Liver (tissue), 9 donors: ENCODE measurements around the gene ATP5IF1. TPM values are rescaled to one million over a fixed set of nuclear protein-coding genes. Genes with fewer than 3 reads are reported as not detected.

Source experiments
- DNase-seq: peaks from one replicate; pipeline ENCODE4 v3.0.0-alpha.2; 2017; ENCODE audit warnings: low spot score
- H3K27ac ChIP-seq, 2 donors: one replicate each; pipeline ENCODE4 v1.7.0; 2013; ENCODE audit warnings: inconsistent platforms in 2 of 2, low read length in 2 of 2, control low read depth in 1 of 2, low read depth in 1 of 2, mild to moderate bottlenecking in 1 of 2
- H3K27me3 ChIP-seq, 4 donors: one replicate each; pipeline versions ENCODE4 v1.6.1 to v1.7.0; 2013; ENCODE audit warnings: low read length in 3 of 4, inconsistent platforms in 1 of 4, mild to moderate bottlenecking in 1 of 4, moderate library complexity in 1 of 4; ENCODE audit not compliant: control insufficient read depth in 4 of 4, insufficient read depth in 4 of 4
- H3K36me3 ChIP-seq, 4 donors: one replicate each; pipeline versions ENCODE4 v1.6.1 to v1.7.0; 2013; ENCODE audit warnings: low read length in 3 of 4, mild to moderate bottlenecking in 3 of 4, low read depth in 1 of 4, moderate library complexity in 1 of 4; ENCODE audit not compliant: control insufficient read depth in 4 of 4, insufficient read depth in 3 of 4
- H3K4me1 ChIP-seq, 4 donors: one replicate each; pipeline versions ENCODE4 v1.6.1 to v1.7.0; 2013; ENCODE audit warnings: low read length in 3 of 4, mild to moderate bottlenecking in 3 of 4, moderate library complexity in 1 of 4; ENCODE audit not compliant: control insufficient read depth in 4 of 4, insufficient read depth in 4 of 4
- H3K4me3 ChIP-seq, 3 donors: one replicate each; pipeline versions ENCODE4 v1.6.1 to v1.7.0; 2013; ENCODE audit warnings: low read length in 3 of 3, control low read depth in 1 of 3, low read depth in 1 of 3, mild to moderate bottlenecking in 1 of 3
- H3K9ac ChIP-seq, 2 donors: one replicate each; pipeline ENCODE4 v1.7.0; 2013; ENCODE audit warnings: low read length in 2 of 2, mild to moderate bottlenecking in 2 of 2, moderate library complexity in 2 of 2, control low read depth in 1 of 2, low read depth in 1 of 2
- H3K9me3 ChIP-seq, 4 donors: one replicate each; pipeline versions ENCODE4 v1.6.1 to v1.7.0; 2013; ENCODE audit warnings: low read length in 3 of 4; ENCODE audit not compliant: control insufficient read depth in 4 of 4
- ATF3 ChIP-seq: IDR thresholded peaks from 2 replicates; pipeline ENCODE4 v1.6.1; 2016; ENCODE audit warnings: antibody characterized with exemption
- CTCF ChIP-seq: fragments of 150-350 bp; IDR thresholded peaks from 2 replicates; pipeline ENCODE4 v1.5.1; 2017; ENCODE audit warnings: improper control_type of control experiment, low read depth, low read length; ENCODE audit not compliant: missing input control
- EGR1 ChIP-seq, 2 donors: IDR thresholded peaks; 2 replicates each; pipeline ENCODE4 v1.6.1; 2016 to 2018; ENCODE audit warnings: antibody characterized with exemption in 2 of 2, low read depth in 2 of 2
- FOXA1 ChIP-seq: IDR thresholded peaks from 2 replicates; pipeline ENCODE4 v1.6.1; 2016; ENCODE audit warnings: antibody characterized with exemption
- FOXA2 ChIP-seq: IDR thresholded peaks from 2 replicates; pipeline ENCODE4 v1.6.1; 2016; ENCODE audit warnings: antibody characterized with exemption
- GABPA ChIP-seq, 2 donors: IDR thresholded peaks in 1 of 2; conservative IDR thresholded peaks in 1 of 2; 2 replicates each; pipeline ENCODE4 v1.6.1; 2016; ENCODE audit warnings: antibody characterized with exemption in 2 of 2, mild to moderate bottlenecking in 1 of 2, moderate library complexity in 1 of 2
- HNF4A ChIP-seq, 2 donors: conservative IDR thresholded peaks; 2 replicates each; pipeline ENCODE4 v1.6.1; 2016; ENCODE audit warnings: antibody characterized with exemption in 2 of 2, mild to moderate bottlenecking in 2 of 2
- HNF4G ChIP-seq: IDR thresholded peaks from 2 replicates; pipeline ENCODE4 v1.6.1; 2016; ENCODE audit warnings: antibody characterized with exemption
- JUND ChIP-seq, 2 donors: IDR thresholded peaks; 2 replicates each; pipeline ENCODE4 v1.6.1; 2016; ENCODE audit warnings: antibody characterized with exemption in 2 of 2
- MAX ChIP-seq: IDR thresholded peaks from 2 replicates; pipeline ENCODE4 v1.6.1; 2016; ENCODE audit warnings: antibody characterized with exemption
- NR2F2 ChIP-seq: IDR thresholded peaks from 2 replicates; pipeline ENCODE4 v1.6.1; 2016; ENCODE audit warnings: antibody characterized with exemption
- RAD21 ChIP-seq, 2 donors: IDR thresholded peaks; 2 replicates each; pipeline ENCODE4 v1.6.1; 2016; ENCODE audit warnings: antibody characterized with exemption in 2 of 2, mild to moderate bottlenecking in 2 of 2
- RXRA ChIP-seq, 2 donors: IDR thresholded peaks; 2 replicates each; pipeline ENCODE4 v1.6.1; 2017 to 2018; ENCODE audit warnings: antibody characterized with exemption in 2 of 2, mild to moderate bottlenecking in 1 of 2
- SP1 ChIP-seq: IDR thresholded peaks from 2 replicates; pipeline ENCODE4 v1.6.1; 2018; ENCODE audit warnings: antibody characterized with exemption, mild to moderate bottlenecking
- TAF1 ChIP-seq: conservative IDR thresholded peaks from 2 replicates; pipeline ENCODE4 v1.6.1; 2016; ENCODE audit warnings: antibody characterized with exemption, mild to moderate bottlenecking
- YY1 ChIP-seq: IDR thresholded peaks from 2 replicates; pipeline ENCODE4 v1.6.1; 2016; ENCODE audit warnings: antibody characterized with exemption, mild to moderate bottlenecking
- ZBTB33 ChIP-seq: IDR thresholded peaks from 2 replicates; pipeline ENCODE4 v1.6.1; 2016; ENCODE audit warnings: antibody characterized with exemption
- WGBS: extraction: QIAGEN DNeasy Blood & Tissue Kit; methylation state at CpG from one replicate; pipeline ENCODE4 v1.1.7; 2013; 5-methylcytosine and 5-hydroxymethylcytosine counted together
- polyA plus RNA-seq, 2 donors: library from polyadenylated mRNA; stranded (reverse) in 1 of 2; unstranded in 1 of 2; fragments of 200-250 nt in 1 of 2; fragments of >200 nt in 1 of 2; fragmentation: Nextera tagmentation in 1 of 2; extraction: Ambion mirVana in 1 of 2; gene quantifications; one replicate each; pipeline versions ENCODE4 v1.2.1 to v1.2.3, GENCODE V29; 2013 to 2015
- total RNA-seq, 2 donors: library from RNA; depleted of rRNA; stranded (reverse); fragments of >200 nt; gene quantifications; one replicate each; pipeline ENCODE4 v1.2.3, GENCODE V29; 2014
- donor health status: healthy.
- donor health status: healthy.
- donor health status: healthy.
- donor health status: healthy.
- donor health status: healthy.

ATP5IF1 gene
- total and polyA plus RNA-seq, 4 donors = 136 to 456 (median 168) TPM

GRCh38 chr1:28272215-28272852 lies 36.4 kb downstream of the ATP5IF1 start:
- H3K27ac ChIP-seq = no peak overlapping the region
- peaks cover 12 to 27% (median 23%) of the 10 kb centered on the region in 4 donors for H3K4me1 ChIP-seq
- no peak for DNase-seq
- H3K9me3 ChIP-seq = no peaks in the 10 kb centered on the region
- H3K36me3 ChIP-seq = peaks cover 16 to 45% (median 28%) of the 10 kb centered on the region in 4 donors
- WGBS = 95% methylated on average over 20 of the region's 20 CpGs
- H3K9ac ChIP-seq = no peak overlapping the region
- TF ChIP-seq CTCF (no peak), MAX (no peak), HNF4G (no peak)
- no peaks in the 10 kb centered on the region for H3K27me3 ChIP-seq
- no peak overlapping the region for H3K4me3 ChIP-seq

GRCh38 chr1:28273216-28273860 lies 37.4 kb downstream of the ATP5IF1 start:
- Histone ChIP-seq H3K27ac (no peak overlapping the region), H3K4me3 (no peak overlapping the region), H3K27me3 (no peaks in the 10 kb centered on the region), H3K9me3 (no peaks in the 10 kb centered on the region), H3K36me3 (peaks cover 16 to 51% (median 34%) of the 10 kb centered on the region in 4 donors), H3K4me1 (peaks cover 6 to 17% (median 13%) of the 10 kb centered on the region in 4 donors), H3K9ac (no peak overlapping the region)
- WGBS = 93% methylated on average over 17 of the region's 17 CpGs
- DNase-seq = no peak
- no peak for TF ChIP-seq TAF1

- no peak for TF ChIP-seq EGR1 (IDR thresholded peaks at IDR 0.05; ENCODE audit: low read depth in 2 of 2)
- no peak for TF ChIP-seq CTCF
- no peak for TF ChIP-seq JUND (IDR thresholded peaks at IDR 0.05)
- no peak for TF ChIP-seq HNF4A (conservative IDR thresholded peaks at IDR 0.05)
- TF ChIP-seq FOXA2 = no peak
- no peak for TF ChIP-seq GABPA (IDR thresholded peaks at IDR 0.05 in 1 of 2, conservative IDR thresholded peaks at IDR 0.05 in 1 of 2)
- no peak for TF ChIP-seq RAD21 (IDR thresholded peaks at IDR 0.05)
- no peak for TF ChIP-seq RXRA (IDR thresholded peaks at IDR 0.05)
- TF ChIP-seq NR2F2 = no peak
- TF ChIP-seq ATF3 = no peak
- no peak for TF ChIP-seq MAX
- no peak for TF ChIP-seq SP1
- TF ChIP-seq ZBTB33 = no peak
- TF ChIP-seq HNF4G = no peak
- no peak for TF ChIP-seq YY1
- TF ChIP-seq FOXA1 = no peak
- Histone ChIP-seq H3K27me3 (no peaks in the 10 kb centered on the region), H3K9ac (no peak overlapping the region), H3K9me3 (no peaks in the 10 kb centered on the region), H3K27ac (no peak overlapping the region), H3K4me1 (peaks cover 17 to 40% (median 36%) of the 10 kb centered on the region in 4 donors), H3K36me3 (peaks cover 14 to 42% (median 32%) of the 10 kb centered on the region in 4 donors), H3K4me3 (no peak overlapping the region)
- WGBS = 98% methylated on average over 5 of the region's 5 CpGs
- no peak for DNase-seq
Observed at GRCh38 chr1:28278763-28279162, 42.8 kb downstream of the ATP5IF1 start.
